Type B pancreatic cell (in vitro differentiated cells): ENCODE results near the gene ACBD7. TPM values are rescaled to one million over a fixed set of nuclear protein-coding genes. Genes with fewer than 3 reads are reported as not detected.

ENCODE experiments used
- DNase-seq: peaks from one replicate; pipeline ENCODE4 v3.0.0; 2021; ENCODE audit warnings: mixed read lengths; ENCODE audit not compliant: unreplicated experiment; ENCODE audit errors: extremely low spot score
- H3K27ac Mint-ChIP-seq: 2 replicates; pipeline ENCODE4 v1.8.0; 2021; ENCODE audit warnings: mild to moderate bottlenecking, mixed read lengths
- H3K27me3 Mint-ChIP-seq: 2 replicates; pipeline ENCODE4 v1.8.0; 2021; ENCODE audit warnings: mixed read lengths
- H3K36me3 Mint-ChIP-seq: 2 replicates; pipeline ENCODE4 v1.8.0; 2021; ENCODE audit warnings: mixed read lengths
- H3K4me1 Mint-ChIP-seq: one replicate; pipeline ENCODE4 v1.8.0; 2021; ENCODE audit warnings: mixed read lengths; ENCODE audit not compliant: unreplicated experiment
- H3K4me3 Mint-ChIP-seq: 2 replicates; pipeline ENCODE4 v1.8.0; 2021; ENCODE audit warnings: mild to moderate bottlenecking, mixed read lengths
- H3K9me3 Mint-ChIP-seq: 2 replicates; pipeline ENCODE4 v1.8.0; 2021; ENCODE audit warnings: mixed read lengths
- total RNA-seq: library from RNA; stranded (reverse); gene quantifications from 2 replicates; pipeline ENCODE4 v1.2.1, GENCODE V29; 2021; ENCODE audit warnings: low replicate concordance
- TF ChIP-seq, protein P1 (sequence below): fragments of 200-600 bp; sonication (generic); conservative IDR thresholded peaks from 2 replicates; pipeline ENCODE4 v1.5.0; 2021; ENCODE audit warnings: antibody characterized with exemption, mild to moderate bottlenecking

ACBD7 gene
- total RNA-seq, 1 donor from 2014 or later: 4.3 TPM

DNA sequence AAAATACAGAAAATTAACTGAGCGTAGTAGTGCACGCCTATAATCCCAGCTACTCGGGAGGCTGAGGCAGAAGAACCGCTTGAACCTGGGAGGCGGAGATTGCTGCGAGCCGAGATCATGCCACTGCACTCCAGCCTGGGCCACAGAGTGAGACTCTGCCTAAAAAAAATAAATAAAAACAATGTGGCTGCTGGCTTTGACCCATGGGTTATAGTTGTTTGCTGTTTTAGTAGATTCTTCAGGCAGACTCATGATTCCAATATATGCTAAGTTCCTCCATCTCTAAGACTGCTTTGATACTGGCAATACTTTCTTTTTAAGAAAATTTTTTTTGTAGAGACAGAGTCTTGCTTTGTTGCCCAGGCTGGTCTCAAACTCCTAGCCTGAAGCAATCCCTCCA, 36.5 kb downstream of the ACBD7 start:
- Mint-ChIP-seq H3K4me3 (no peak overlapping the region), H3K9me3 (peaks cover 6% of the 10 kb centered on the region), H3K36me3 (no peaks in the 10 kb centered on the region), H3K27me3 (no peaks in the 10 kb centered on the region), H3K4me1 (no peaks in the 10 kb centered on the region), H3K27ac (no peak overlapping the region)
- TF ChIP-seq, protein P1, sequence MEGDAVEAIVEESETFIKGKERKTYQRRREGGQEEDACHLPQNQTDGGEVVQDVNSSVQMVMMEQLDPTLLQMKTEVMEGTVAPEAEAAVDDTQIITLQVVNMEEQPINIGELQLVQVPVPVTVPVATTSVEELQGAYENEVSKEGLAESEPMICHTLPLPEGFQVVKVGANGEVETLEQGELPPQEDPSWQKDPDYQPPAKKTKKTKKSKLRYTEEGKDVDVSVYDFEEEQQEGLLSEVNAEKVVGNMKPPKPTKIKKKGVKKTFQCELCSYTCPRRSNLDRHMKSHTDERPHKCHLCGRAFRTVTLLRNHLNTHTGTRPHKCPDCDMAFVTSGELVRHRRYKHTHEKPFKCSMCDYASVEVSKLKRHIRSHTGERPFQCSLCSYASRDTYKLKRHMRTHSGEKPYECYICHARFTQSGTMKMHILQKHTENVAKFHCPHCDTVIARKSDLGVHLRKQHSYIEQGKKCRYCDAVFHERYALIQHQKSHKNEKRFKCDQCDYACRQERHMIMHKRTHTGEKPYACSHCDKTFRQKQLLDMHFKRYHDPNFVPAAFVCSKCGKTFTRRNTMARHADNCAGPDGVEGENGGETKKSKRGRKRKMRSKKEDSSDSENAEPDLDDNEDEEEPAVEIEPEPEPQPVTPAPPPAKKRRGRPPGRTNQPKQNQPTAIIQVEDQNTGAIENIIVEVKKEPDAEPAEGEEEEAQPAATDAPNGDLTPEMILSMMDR: no peak
- no peak for DNase-seq

DNA sequence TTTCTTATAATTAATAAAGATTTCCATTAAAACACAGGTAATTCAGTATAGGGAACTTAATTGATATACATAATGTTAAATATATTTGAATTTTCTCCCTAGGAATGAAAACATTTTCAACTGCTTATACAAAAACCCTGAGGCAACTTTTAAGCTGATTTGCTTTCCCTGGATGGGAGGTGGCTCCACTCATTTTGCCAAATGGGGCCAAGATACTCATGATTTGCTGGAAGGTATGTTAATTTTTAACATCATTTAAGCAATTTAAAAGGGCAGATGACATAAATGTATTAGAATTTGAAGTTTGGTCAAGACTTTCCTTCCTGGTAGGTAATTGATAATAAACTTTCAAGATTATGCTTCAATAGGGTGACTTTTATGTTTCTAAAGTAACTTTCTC, 39.0 kb downstream of the ACBD7 start:
- Mint-ChIP-seq H3K4me3 (no peak overlapping the region), H3K27ac (no peak overlapping the region), H3K27me3 (no peaks in the 10 kb centered on the region), H3K36me3 (no peaks in the 10 kb centered on the region), H3K9me3 (peaks cover 4% of the 10 kb centered on the region), H3K4me1 (peaks cover 4% of the 10 kb centered on the region)
- TF ChIP-seq, protein P1: no peak
- no peak for DNase-seq

DNA sequence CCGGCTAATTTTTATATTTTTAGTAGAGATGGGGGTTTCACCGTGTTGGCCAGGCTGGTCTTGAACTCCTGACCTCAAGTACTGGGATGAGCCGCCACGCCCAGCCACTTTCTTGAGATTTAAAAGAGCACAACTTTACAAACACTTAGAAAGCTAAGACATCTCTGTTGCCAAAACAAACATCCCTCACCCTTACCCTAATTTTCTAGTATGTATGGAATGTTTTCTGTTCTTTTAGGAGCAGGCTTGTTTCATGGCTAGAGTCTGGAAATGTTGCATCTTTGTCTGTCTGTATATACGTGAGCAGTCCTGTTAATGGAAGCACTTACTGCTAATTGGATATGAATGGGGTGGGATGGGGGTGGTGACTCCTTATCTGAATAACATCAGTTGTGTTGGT, 42.0 kb downstream of the ACBD7 start:
- H3K4me3 Mint-ChIP-seq: no peak overlapping the region
- H3K36me3 Mint-ChIP-seq: no peaks in the 10 kb centered on the region
- DNase-seq: no peak
- peaks cover 4% of the 10 kb centered on the region for H3K4me1 Mint-ChIP-seq
- no peak overlapping the region for H3K27ac Mint-ChIP-seq
- no peaks in the 10 kb centered on the region for H3K27me3 Mint-ChIP-seq
- no peaks in the 10 kb centered on the region for H3K9me3 Mint-ChIP-seq
- TF ChIP-seq, protein P1: no peak

DNA sequence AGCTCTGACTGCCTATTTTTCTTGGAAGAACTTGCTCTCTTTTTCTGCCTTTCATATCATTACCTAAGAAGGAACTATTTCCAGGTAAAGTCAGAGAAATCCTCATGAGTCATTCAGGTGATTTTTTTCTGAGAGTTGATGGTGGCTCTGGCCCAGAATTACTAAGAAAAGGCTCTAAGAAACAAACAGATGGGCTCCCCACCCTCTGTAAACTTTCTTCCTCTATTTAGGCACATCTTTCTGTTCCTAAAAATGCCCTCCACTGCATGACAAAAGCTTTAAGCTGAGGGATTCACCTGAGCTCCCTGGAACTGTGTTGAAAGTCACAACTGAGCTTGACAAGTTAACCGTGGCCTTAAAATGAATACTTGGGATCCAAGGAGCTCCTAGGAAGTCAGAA, 43.2 kb downstream of the ACBD7 start:
- Mint-ChIP-seq H3K27me3 (no peaks in the 10 kb centered on the region), H3K36me3 (no peaks in the 10 kb centered on the region), H3K4me1 (peaks cover 4% of the 10 kb centered on the region), H3K9me3 (peaks cover 4% of the 10 kb centered on the region), H3K4me3 (no peak overlapping the region), H3K27ac (no peak overlapping the region)
- DNase-seq: no peak
- TF ChIP-seq, protein P1: no peak

DNA sequence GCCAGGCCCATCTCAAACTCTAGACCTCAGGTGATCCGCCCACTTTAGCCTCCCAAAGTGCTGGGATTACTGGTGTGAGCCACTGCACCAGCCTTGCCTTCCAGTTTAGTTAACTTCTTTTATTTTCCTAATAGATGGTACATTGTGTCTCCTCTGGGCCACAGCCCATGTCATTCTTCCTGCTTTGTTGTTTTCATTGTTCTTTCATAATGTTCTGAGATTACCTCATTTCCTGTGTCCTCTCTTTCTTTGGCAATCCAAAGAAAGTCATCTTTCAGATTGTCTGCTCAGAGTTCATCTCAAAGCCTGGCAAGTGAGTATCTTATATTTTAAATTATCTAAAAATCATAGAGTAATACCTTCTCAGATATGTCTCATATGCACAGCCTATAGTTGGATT, 44.9 kb downstream of the ACBD7 start, which contains the start of gene OLAH:
Gene OLAH (plus strand): TSS at position 270 of the 400 bp plus-strand sequence. CDS start 3,346 bp downstream, outside the sequence.
- Mint-ChIP-seq H3K9me3 (peaks cover 4% of the 10 kb centered on the region), H3K27ac (no peak within 1 kb of the TSS), H3K4me3 (no peak within 1 kb of the TSS), H3K4me1 (peaks cover 4% of the 10 kb centered on the region), H3K36me3 (no peaks in the 10 kb centered on the region), H3K27me3 (no peaks in the 10 kb centered on the region)
- no peak for DNase-seq
- TF ChIP-seq, protein P1: no peak

DNA sequence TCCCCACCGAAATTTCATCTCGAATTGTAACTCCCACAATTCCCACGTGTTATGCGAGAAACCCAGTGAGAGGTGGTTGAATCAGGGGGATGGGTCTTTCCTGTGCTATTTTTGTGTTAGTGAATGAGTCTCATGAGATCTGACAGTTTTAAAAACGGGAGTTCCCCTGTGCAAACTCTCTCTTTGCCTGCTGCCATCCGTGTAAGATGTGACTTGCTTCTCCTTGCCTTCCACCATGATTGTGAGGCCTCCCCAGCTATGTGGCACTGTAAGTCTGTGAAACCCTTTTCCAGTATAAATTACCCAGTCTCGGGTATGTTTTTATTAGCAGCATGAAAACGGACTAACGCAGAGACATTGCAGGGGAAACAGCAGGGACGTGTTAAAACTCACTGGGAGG, 50.2 kb downstream of the ACBD7 start:
- no peaks in the 10 kb centered on the region for H3K36me3 Mint-ChIP-seq
- no peak overlapping the region for H3K4me3 Mint-ChIP-seq
- DNase-seq: no peak
- peaks cover 4% of the 10 kb centered on the region for H3K9me3 Mint-ChIP-seq
- no peaks in the 10 kb centered on the region for H3K27me3 Mint-ChIP-seq
- H3K4me1 Mint-ChIP-seq: peaks cover 9% of the 10 kb centered on the region
- TF ChIP-seq, protein P1: no peak
- no peak overlapping the region for H3K27ac Mint-ChIP-seq
